GM21737 (cell line): Measurements from ENCODE around the gene TRIP6.

Experiments used
- ATAC-seq: cut with Tn5 transposase; IDR thresholded peaks from one replicate; pipeline ENCODE4 v1.9.1; 2021; ENCODE audit warnings: mild to moderate bottlenecking, moderate library complexity; ENCODE audit not compliant: unreplicated experiment

TRIP6 gene

GRCh38 chr7:100873599-100874299 is 6.6 kb downstream of the TRIP6 start:
- ATAC-seq: no peak

- ATAC-seq: no peak
These were observed 7.1 kb downstream of the TRIP6 start for GRCh38 chr7:100874300-100874576.

- peak; percentile 93 for ATAC-seq
These were observed 7.6 kb downstream of the TRIP6 start, which contains the start of gene SRRT for GRCh38 chr7:100874577-100875355. Gene SRRT, plus strand, starts transcription at chr7:100875103. Its CDS starts 488 bp downstream, at chr7:100875591.

- peak; percentile 24 for ATAC-seq
These were observed 8.2 kb downstream of the TRIP6 start for GRCh38 chr7:100875356-100875751.

GRCh38 chr7:100878013-100878412 is 10.8 kb downstream of the TRIP6 start:
- no peak for ATAC-seq

DNA sequence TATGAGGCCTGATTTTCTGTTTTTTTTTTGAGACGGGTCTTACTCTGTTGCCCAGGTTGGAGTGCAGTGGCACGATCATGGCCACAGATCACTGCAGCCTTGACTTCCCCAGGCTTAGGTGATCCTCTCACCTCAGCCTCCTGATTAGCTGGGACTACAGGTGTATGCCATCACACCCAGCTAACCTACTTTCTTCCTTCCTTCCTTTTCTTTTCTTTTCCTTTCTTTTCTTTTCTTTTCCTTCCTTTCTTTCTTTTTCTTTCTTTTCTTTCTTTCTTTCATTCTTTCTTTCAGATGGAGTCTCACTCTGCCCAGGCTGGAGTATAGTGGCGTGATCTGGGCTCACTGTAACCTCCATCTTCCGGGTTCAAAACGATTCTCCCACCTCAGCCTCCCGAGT is 11.5 kb downstream of the TRIP6 start:
- ATAC-seq: no peak

- ATAC-seq: no peak
These were observed 12.6 kb downstream of the TRIP6 start for GRCh38 chr7:100879685-100880261.

- ATAC-seq: no peak
These were observed 13.5 kb downstream of the TRIP6 start for GRCh38 chr7:100880645-100881044.

DNA sequence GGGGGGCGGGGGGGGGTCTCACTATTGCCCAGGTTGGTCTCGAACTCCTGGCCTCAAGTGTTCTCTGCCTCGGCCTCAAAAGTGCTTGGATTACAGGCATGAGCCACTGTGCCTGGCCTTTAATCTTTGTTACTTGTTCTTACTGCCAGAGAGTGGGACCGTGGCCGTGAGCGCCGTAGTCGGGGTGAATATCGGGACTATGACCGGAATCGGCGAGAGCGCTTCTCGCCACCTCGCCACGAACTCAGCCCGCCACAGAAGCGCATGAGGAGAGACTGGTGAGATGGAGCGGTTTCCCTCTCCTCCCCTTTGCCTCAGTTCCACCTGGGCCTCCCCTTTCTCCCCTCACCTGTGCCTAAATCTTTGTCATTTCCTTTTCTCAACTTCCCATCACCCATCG is 13.9 kb downstream of the TRIP6 start:
- ATAC-seq: no peak

- ATAC-seq: no peak
These were observed 15.0 kb downstream of the TRIP6 start for GRCh38 chr7:100882201-100882600.

- ATAC-seq: no peak
These were observed 15.8 kb downstream of the TRIP6 start for GRCh38 chr7:100882785-100883526.

DNA sequence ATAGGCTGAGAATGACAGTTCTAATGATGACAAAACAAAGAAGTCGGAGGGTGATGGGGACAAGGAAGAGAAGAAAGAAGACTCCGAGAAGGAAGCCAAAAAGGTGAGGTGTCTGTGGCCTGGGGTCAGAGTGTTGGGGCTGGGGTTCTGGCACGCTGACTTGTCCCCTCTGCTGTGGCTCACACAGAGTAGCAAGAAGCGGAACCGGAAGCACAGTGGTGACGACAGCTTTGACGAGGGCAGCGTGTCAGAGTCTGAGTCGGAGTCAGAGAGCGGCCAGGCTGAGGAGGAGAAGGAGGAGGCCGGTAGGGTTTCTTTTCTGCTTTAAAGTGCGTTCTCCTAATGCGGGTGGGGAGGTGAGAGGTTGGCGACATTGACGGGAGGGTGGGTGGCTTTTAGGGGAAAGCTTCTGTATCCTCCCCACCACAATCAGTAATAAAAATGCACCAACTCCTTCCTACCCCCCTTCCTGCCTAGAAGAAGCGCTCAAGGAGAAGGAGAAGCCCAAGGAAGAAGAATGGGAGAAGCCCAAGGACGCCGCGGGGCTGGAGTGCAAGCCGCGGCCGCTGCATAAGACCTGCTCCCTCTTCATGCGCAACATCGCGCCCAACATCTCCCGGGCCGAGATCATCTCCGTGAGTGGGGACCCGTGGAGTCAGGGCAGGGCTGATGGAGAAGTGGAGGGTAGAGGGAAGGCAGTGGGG is 17.7 kb downstream of the TRIP6 start:
- no peak for ATAC-seq

- ATAC-seq: no peak
These were observed 18.4 kb downstream of the TRIP6 start for GRCh38 chr7:100885440-100886141.

DNA sequence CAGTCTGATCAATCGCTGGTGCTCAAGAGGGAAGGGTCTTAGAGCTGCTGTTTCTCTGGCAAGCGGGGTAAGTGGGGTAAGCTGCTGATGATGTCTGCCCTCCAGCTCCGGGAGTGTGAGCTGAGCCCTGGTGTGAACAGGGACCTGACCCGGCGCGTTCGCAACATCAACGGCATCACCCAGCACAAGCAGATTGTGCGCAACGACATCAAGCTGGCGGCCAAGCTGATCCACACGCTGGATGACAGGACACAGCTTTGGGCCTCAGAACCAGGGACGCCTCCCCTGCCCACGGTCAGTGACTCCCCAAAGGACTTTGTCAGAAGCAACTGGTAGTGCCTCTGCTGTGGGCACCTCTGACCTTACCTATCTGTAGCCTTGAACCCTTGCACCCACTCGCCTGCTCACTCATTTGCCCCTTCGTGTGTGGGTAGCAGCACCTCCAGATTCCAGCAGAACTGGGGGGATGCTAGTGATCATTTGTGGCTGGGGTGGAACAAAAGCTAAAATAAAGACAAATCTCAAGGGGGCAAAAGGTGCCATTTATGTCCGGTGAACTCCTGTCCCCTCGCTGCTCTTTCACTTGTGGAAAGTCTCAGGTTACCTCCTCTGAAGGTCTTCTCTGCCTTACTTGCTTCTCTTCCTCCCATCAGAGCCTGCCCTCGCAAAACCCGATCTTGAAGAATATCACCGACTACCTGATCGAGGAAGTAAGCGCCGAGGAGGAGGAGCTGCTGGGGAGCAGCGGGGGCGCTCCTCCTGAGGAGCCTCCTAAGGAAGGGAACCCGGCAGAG is 19.2 kb downstream of the TRIP6 start:
- no peak for ATAC-seq

DNA sequence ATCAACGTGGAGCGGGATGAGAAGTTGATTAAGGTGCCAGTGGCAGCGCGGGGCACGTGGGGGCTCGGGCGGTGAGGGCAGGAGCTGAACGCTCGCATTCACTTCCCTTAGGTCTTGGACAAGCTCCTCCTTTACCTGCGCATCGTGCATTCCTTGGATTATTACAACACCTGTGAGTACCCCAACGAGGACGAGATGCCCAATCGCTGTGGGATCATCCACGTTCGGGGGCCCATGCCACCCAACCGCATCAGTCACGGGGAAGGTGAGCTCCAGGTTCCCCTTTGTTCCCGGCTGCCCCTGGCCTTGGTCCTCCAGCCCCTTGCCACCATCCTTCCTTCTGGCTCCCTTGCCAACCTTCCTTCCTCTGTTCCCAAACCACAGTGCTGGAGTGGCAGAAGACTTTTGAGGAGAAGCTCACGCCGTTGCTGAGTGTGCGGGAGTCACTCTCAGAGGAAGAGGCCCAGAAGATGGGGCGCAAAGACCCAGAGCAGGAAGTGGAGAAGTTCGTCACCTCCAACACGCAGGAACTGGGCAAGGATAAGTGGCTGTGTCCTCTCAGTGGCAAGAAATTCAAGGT is 19.8 kb downstream of the TRIP6 start:
- no peak for ATAC-seq

DNA sequence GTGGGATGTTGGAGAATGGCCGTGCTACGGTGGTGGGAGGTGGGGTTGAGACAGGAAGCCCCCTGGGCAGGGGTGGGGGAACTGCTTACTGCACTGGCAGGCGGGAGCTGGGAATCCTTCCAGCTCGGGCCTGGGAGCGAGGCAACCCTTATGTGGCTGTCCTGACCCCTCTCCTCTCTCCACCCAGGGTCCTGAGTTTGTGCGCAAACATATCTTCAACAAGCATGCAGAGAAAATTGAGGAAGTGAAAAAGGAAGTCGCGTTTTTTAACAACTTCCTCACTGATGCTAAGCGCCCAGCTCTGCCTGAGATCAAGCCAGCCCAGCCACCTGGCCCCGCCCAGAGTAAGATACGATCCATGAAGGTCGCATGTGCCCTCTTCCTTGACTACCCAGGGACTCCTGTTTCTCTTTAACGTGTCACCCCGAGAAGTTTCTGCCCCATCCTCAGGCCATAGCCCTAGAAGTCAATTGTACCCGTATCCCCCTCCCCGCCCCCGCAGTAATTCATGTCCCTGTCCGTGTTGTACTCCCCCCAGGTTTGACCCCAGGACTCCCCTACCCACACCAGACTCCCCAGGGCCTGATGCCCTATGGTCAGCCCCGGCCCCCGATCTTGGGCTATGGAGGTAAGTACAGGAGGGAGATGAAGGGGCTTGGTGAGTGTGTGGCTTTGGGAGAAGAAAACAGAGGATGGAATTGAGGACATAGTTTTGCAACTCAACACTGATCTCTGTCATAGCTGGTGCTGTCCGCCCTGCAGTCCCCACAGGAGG is 20.5 kb downstream of the TRIP6 start:
- peak; percentile 38 for ATAC-seq

- no peak for ATAC-seq
These were observed 21.3 kb downstream of the TRIP6 start for GRCh38 chr7:100888291-100888987.
